GM12892 (cell line): ENCODE results near the gene ABI1.

Experiments used
- POLR2A ChIP-seq: IDR thresholded peaks from 2 replicates; pipeline ENCODE4 v1.6.1; 2011; ENCODE audit warnings: low read depth, low read length, control low read depth
- POLR2AphosphoS5 ChIP-seq: IDR thresholded peaks from 2 replicates; pipeline ENCODE4 v1.6.1; 2011; ENCODE audit warnings: low read depth, low read length, control low read depth
- TAF1 ChIP-seq: IDR thresholded peaks from 2 replicates; pipeline ENCODE4 v1.6.1; 2011; ENCODE audit warnings: low read depth, mild to moderate bottlenecking, control low read depth, low read length, borderline replicate concordance

DNA sequence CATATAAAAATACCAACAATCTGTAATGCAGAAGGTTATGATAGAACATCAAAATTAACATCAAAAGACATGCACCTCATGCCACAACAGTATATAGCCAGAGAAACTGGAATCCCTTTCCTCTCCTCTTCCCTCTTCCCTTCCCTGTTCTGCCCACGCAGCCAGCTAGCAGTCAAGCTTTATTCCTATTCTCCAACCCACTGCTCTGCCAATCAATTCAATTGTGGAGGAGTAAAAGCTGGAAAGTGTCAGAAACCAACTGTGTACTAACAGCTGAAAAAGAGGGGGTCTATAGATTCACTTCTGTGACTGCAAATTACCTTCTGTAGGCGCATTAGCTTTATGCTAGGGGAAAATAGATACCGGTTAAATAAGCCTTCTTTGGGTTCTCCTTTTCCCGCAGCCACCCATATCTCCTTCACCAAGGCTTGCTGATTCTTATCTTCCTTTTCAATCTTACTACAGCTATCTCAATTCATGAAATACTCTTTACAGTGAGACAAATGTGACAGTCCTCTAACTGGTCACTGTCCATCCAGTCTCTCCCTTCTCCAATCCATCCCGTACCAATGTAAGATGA is 16.3 kb downstream of the ABI1 start:
- TF ChIP-seq POLR2A (no peak), TAF1 (no peak), POLR2AphosphoS5 (no peak)
